ENCODE results near the gene HEMGN. TPM values are rescaled to one million over a fixed set of nuclear protein-coding genes. Genes with fewer than 3 reads are reported as not detected.
A peak's percentile ranks its signal among the peaks of the same experiment; 100 is the strongest.

The HEMGN gene
- total and polyA plus RNA-seq, 10 of the 15 experiments (the other 5 are each of a cell fraction or from before 2014, with no cell fraction given), result 0.03 to 0.28 (median 0.09) TPM; not detected in 4

DNA sequence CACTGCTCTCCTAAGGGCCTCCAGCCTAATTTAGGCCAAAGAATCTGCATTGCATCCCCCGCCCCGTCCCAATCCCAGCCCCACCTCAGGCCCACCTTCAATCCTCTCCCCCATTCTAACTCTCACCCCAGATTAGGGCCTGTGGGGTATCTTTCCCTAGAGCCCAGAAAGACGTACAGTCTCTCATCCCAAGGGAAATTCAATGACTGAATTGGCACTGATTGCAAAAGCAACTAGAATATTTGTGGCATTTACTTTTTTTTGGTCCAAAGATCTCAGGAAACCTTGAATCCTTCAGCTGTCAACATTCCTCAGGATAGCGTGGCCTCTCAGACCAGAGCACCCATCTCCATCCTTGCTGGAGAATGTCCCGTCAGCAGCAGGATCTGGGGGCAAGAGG lies 46.2 kb downstream of the HEMGN start:
- no peak for TF ChIP-seq SREBF1 (IDR thresholded peaks at IDR 0.05; ENCODE audit: low read length)
- TF ChIP-seq, protein P1, sequence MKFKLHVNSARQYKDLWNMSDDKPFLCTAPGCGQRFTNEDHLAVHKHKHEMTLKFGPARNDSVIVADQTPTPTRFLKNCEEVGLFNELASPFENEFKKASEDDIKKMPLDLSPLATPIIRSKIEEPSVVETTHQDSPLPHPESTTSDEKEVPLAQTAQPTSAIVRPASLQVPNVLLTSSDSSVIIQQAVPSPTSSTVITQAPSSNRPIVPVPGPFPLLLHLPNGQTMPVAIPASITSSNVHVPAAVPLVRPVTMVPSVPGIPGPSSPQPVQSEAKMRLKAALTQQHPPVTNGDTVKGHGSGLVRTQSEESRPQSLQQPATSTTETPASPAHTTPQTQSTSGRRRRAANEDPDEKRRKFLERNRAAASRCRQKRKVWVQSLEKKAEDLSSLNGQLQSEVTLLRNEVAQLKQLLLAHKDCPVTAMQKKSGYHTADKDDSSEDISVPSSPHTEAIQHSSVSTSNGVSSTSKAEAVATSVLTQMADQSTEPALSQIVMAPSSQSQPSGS (IDR thresholded peaks at IDR 0.05; ENCODE audit: low read length), result no peak
- Histone ChIP-seq H3K9ac (ENCODE audit: control insufficient read depth, insufficient read depth, low read length) (no peak overlapping the region), H3K4me2 (ENCODE audit: control insufficient read depth, insufficient read depth) (no peak overlapping the region), H4K20me1 (ENCODE audit: control insufficient read depth, insufficient read depth) (no peaks in the 10 kb centered on the region), H2AFZ (ENCODE audit: control insufficient read depth, low read depth, low read length) (no peak overlapping the region), H3K9me3 (replicated peaks; ENCODE audit: control insufficient read depth, insufficient read depth, low read length) (no peaks in the 10 kb centered on the region), H3K27me3 (replicated peaks in 1 of 2; ENCODE audit: control insufficient read depth in 2 of 2, insufficient read depth in 2 of 2, low read length in 1 of 2) (no peaks in the 10 kb centered on the region), H3K79me2 (ENCODE audit: control insufficient read depth, insufficient read depth, low read length) (no peaks in the 10 kb centered on the region), H3K4me1 (ENCODE audit: control insufficient read depth, insufficient read depth, low read length) (no peaks in the 10 kb centered on the region), H3K4me3 (no peak overlapping the region), H3K36me3 (ENCODE audit: control insufficient read depth in 2 of 2, insufficient read depth in 2 of 2, low read length in 1 of 2) (no peaks in the 10 kb centered on the region; a peak in 1 of 4 replicates), H3K27ac (ENCODE audit: control insufficient read depth, insufficient read depth) (no peak overlapping the region)
- FAIRE-seq (no peak), DNase-seq (ENCODE audit: low read depth, low spot score) (no peak), ATAC-seq (no peak)
- POLR2A ChIA-PET, result no interaction called here
- RAD21 ChIA-PET (ENCODE audit: unreplicated experiment), result no interaction called here
- no TSS peak for BruUV-seq (replicated peaks)
- in situ Hi-C loops (cut with MboI), result no loop called here
- SMC1A ChIA-PET (ENCODE audit: uncharacterized antibody, unreplicated experiment), result interaction anchor here (1.1 to 5.5 kb wide), 5 partner anchors 10 to 372 kb away, joined by 3 to 32 read pairs (median 3); no protein-coding TSS in a partner anchor
- CTCF ChIA-PET, result interaction anchor here (1.0 to 5.5 kb wide), 10 partner anchors 9 to 372 kb away, joined by 3 to 95 read pairs (median 6); no protein-coding TSS in a partner anchor
- intact Hi-C loops (cut with micrococcal nuclease; ENCODE audit: unreplicated experiment), result no loop called here
- WGBS (ENCODE audit: insufficient coverage, insufficient replicate concordance, low lambda C conversion rate, missing lambda C conversion rate), result 61% methylated on average over 5 of the region's 5 CpGs

DNA sequence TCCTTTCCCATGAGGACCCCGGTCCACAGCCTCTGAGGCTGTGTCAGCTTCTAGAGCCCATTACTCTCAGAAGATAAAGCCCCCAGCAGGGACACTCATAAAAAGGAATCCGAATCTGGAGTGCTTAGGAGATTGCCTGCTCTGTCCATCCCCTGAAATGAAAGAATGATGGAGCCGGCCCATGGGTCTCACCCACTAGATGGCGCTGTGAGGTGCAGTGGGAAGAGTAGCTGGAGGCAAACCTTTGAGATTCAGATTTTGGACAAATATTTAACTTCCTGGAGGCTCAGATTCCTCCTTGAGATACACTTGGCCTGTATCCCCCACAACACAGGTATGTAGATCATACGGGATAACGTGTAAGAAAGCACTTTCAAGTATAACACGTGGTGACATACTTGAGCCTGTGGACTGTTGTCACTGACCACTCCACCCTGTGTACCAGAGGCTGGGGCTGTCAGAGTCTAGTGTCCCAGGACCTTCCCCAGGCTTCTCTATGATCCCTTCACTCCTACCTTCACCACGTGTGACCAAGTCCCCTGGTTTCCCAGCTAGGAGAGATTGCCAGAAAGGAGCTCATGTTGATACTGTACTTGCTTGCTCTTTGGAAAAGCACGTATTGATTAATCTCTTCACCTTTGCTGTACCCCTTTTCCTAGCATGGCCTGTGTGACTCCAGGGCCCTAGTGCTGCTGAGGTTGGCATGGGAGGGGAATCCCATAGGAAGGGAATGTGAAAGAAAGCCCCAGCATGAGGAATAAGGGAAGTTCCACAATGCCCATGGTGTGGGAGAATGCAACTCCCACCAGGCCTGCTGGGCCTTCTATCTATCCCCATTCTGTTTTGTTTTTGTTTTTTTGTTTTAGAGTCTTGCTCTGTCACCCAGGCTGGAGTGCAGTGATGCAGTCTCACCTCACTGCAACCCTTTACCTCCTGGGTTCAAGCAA lies 47.8 kb downstream of the HEMGN start:
- Histone ChIP-seq H3K27ac (ENCODE audit: control insufficient read depth, insufficient read depth) (no peak overlapping the region), H3K4me3 (no peak overlapping the region), H3K9ac (ENCODE audit: control insufficient read depth, insufficient read depth, low read length) (no peak overlapping the region), H3K79me2 (ENCODE audit: control insufficient read depth, insufficient read depth, low read length) (no peaks in the 10 kb centered on the region), H3K36me3 (ENCODE audit: control insufficient read depth in 2 of 2, insufficient read depth in 2 of 2, low read length in 1 of 2) (no peaks in the 10 kb centered on the region), H3K9me3 (replicated peaks; ENCODE audit: control insufficient read depth, insufficient read depth, low read length) (no peaks in the 10 kb centered on the region), H3K27me3 (replicated peaks in 1 of 2; ENCODE audit: control insufficient read depth in 2 of 2, insufficient read depth in 2 of 2, low read length in 1 of 2) (no peaks in the 10 kb centered on the region), H3K4me1 (ENCODE audit: control insufficient read depth, insufficient read depth, low read length) (no peaks in the 10 kb centered on the region), H2AFZ (ENCODE audit: control insufficient read depth, low read depth, low read length) (no peak overlapping the region), H3K4me2 (ENCODE audit: control insufficient read depth, insufficient read depth) (no peak overlapping the region), H4K20me1 (ENCODE audit: control insufficient read depth, insufficient read depth) (no peaks in the 10 kb centered on the region)
- RAD21 ChIA-PET (ENCODE audit: unreplicated experiment), result interaction anchor here (1.0 to 2.1 kb wide), 3 partner anchors 11 to 367 kb away, joined by 3 to 5 read pairs (median 5); no protein-coding TSS in a partner anchor
- WGBS (ENCODE audit: insufficient coverage, insufficient replicate concordance, low lambda C conversion rate, missing lambda C conversion rate), result 45% methylated on average over 9 of the region's 9 CpGs
- intact Hi-C loops (cut with micrococcal nuclease; ENCODE audit: unreplicated experiment) (no loop called here), in situ Hi-C loops (cut with MboI) (no loop called here)
- CTCF ChIA-PET, result interaction anchor here (0.5 to 5.5 kb wide), 49 partner anchors 9 to 886 kb away, joined by 3 to 95 read pairs (median 4); partner anchors contain the start of gene TRMO
- POLR2A ChIA-PET, result no interaction called here
- BruUV-seq (replicated peaks), result no TSS peak
- ATAC-seq (peak; percentile 86), DNase-seq (ENCODE audit: low read depth, low spot score) (no peak), FAIRE-seq (peak; percentile 7)
- SMC1A ChIA-PET (ENCODE audit: uncharacterized antibody, unreplicated experiment), result interaction anchor here (0.6 to 5.5 kb wide), 6 partner anchors 12 to 374 kb away, joined by 3 to 32 read pairs (median 4); no protein-coding TSS in a partner anchor
- no peak for TF ChIP-seq EP300 (IDR thresholded peaks at IDR 0.05; ENCODE audit: borderline replicate concordance in 1 of 2, control insufficient read depth in 1 of 2, low read depth in 2 of 2, low read length in 2 of 2)
- TF ChIP-seq, protein P2, sequence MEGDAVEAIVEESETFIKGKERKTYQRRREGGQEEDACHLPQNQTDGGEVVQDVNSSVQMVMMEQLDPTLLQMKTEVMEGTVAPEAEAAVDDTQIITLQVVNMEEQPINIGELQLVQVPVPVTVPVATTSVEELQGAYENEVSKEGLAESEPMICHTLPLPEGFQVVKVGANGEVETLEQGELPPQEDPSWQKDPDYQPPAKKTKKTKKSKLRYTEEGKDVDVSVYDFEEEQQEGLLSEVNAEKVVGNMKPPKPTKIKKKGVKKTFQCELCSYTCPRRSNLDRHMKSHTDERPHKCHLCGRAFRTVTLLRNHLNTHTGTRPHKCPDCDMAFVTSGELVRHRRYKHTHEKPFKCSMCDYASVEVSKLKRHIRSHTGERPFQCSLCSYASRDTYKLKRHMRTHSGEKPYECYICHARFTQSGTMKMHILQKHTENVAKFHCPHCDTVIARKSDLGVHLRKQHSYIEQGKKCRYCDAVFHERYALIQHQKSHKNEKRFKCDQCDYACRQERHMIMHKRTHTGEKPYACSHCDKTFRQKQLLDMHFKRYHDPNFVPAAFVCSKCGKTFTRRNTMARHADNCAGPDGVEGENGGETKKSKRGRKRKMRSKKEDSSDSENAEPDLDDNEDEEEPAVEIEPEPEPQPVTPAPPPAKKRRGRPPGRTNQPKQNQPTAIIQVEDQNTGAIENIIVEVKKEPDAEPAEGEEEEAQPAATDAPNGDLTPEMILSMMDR (IDR thresholded peaks at IDR 0.05 in 2 of 3, conservative IDR thresholded peaks at IDR 0.05 in 1 of 3; ENCODE audit: control insufficient read depth in 2 of 3, extremely low read depth in 1 of 3, insufficient read depth in 1 of 3, low read depth in 3 of 3, low read length in 3 of 3), result peak; percentile 59 to 88 (median 83)
- TF ChIP-seq, protein P3, sequence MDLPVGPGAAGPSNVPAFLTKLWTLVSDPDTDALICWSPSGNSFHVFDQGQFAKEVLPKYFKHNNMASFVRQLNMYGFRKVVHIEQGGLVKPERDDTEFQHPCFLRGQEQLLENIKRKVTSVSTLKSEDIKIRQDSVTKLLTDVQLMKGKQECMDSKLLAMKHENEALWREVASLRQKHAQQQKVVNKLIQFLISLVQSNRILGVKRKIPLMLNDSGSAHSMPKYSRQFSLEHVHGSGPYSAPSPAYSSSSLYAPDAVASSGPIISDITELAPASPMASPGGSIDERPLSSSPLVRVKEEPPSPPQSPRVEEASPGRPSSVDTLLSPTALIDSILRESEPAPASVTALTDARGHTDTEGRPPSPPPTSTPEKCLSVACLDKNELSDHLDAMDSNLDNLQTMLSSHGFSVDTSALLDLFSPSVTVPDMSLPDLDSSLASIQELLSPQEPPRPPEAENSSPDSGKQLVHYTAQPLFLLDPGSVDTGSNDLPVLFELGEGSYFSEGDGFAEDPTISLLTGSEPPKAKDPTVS (IDR thresholded peaks at IDR 0.05; ENCODE audit: low read depth, low read length), result no peak
- TF ChIP-seq SMC3 (IDR thresholded peaks at IDR 0.05; ENCODE audit: borderline replicate concordance, low read length), result peak; percentile 36; the same call in 1 of the 2 replicates
- TF ChIP-seq YBX1 (IDR thresholded peaks at IDR 0.05), result no peak
- TF ChIP-seq ZNF207 (IDR thresholded peaks at IDR 0.05; ENCODE audit: borderline replicate concordance), result no peak
- no peak for TF ChIP-seq POLR2AphosphoS2 (IDR thresholded peaks at IDR 0.05; ENCODE audit: low read depth, low read length)

Data from GM12878 (cell line).